Mesenchymal stem cell (in vitro differentiated cells and primary cell): ENCODE results near the gene FNDC3B.

Experiments
- DNase-seq: peaks from one replicate; pipeline ENCODE4 v3.0.0-alpha.2; 2013
- H2AFZ ChIP-seq: one replicate; pipeline ENCODE4 v1.6.1; 2013; ENCODE audit warnings: low read depth, mild to moderate bottlenecking, control low read depth, inconsistent platforms, low read length, moderate library complexity
- H2AK5ac ChIP-seq: 2 replicates; pipeline ENCODE4 v1.6.1; 2013; ENCODE audit warnings: low read length, moderate library complexity, mild to moderate bottlenecking, inconsistent platforms; ENCODE audit not compliant: severe bottlenecking
- H2BK120ac ChIP-seq: one replicate; pipeline ENCODE4 v1.6.1; 2013; ENCODE audit warnings: low read depth, mild to moderate bottlenecking, inconsistent platforms, low read length, moderate library complexity
- H2BK12ac ChIP-seq, 2 experiments: one replicate each; pipeline ENCODE4 v1.6.1; 2013; ENCODE audit warnings: inconsistent platforms in 2 of 2, low read length in 2 of 2, mild to moderate bottlenecking in 2 of 2, moderate library complexity in 2 of 2, control low read depth in 1 of 2
- H2BK15ac ChIP-seq: one replicate; pipeline ENCODE4 v1.6.1; 2013; ENCODE audit warnings: mild to moderate bottlenecking, low read depth, inconsistent platforms; ENCODE audit not compliant: poor library complexity, severe bottlenecking
- H2BK5ac ChIP-seq: 2 replicates; pipeline ENCODE4 v1.6.1; 2013; ENCODE audit warnings: low read depth, mild to moderate bottlenecking, low read length, control low read depth, inconsistent platforms; ENCODE audit not compliant: poor library complexity, severe bottlenecking
- H3K14ac ChIP-seq, 2 experiments: one replicate each; pipeline ENCODE4 v1.6.1; 2013; ENCODE audit warnings: inconsistent platforms in 2 of 2, low read length in 2 of 2, control low read depth in 1 of 2, mild to moderate bottlenecking in 1 of 2, moderate library complexity in 1 of 2
- H3K18ac ChIP-seq, 2 experiments: one replicate each; pipeline ENCODE4 v1.6.1; 2013; ENCODE audit warnings: inconsistent platforms in 2 of 2, low read length in 2 of 2, control low read depth in 1 of 2, low read depth in 1 of 2, mild to moderate bottlenecking in 1 of 2
- H3K23ac ChIP-seq, 2 experiments: one replicate each; pipeline ENCODE4 v1.6.1; 2013; ENCODE audit warnings: inconsistent platforms in 2 of 2, low read length in 2 of 2, mild to moderate bottlenecking in 2 of 2, moderate library complexity in 2 of 2, control low read depth in 1 of 2
- H3K27ac ChIP-seq: 2 replicates; pipeline ENCODE4 v1.5.1; 2013; ENCODE audit warnings: mild to moderate bottlenecking, moderate library complexity, low read length, control low read depth, inconsistent platforms; ENCODE audit not compliant: poor library complexity, severe bottlenecking
- H3K27me3 ChIP-seq, 2 experiments: 2 replicates each; pipeline versions ENCODE4 v1.6.1 to v1.7.0; 2013; ENCODE audit warnings: low read length in 2 of 2, mild to moderate bottlenecking in 2 of 2, moderate library complexity in 2 of 2, control low read depth in 1 of 2, inconsistent platforms in 1 of 2; ENCODE audit not compliant: control insufficient read depth in 1 of 2, insufficient read depth in 1 of 2
- H3K36me3 ChIP-seq, 2 experiments: 2 replicates each; pipeline versions ENCODE4 v1.6.1 to v1.7.0; 2013; ENCODE audit warnings: low read length in 2 of 2, control low read depth in 1 of 2, inconsistent platforms in 1 of 2, low read depth in 1 of 2, mild to moderate bottlenecking in 1 of 2; ENCODE audit not compliant: insufficient read depth in 2 of 2, control insufficient read depth in 1 of 2
- H3K4ac ChIP-seq, 2 experiments: one replicate each; pipeline ENCODE4 v1.6.1; 2013; ENCODE audit warnings: inconsistent platforms in 2 of 2, low read length in 2 of 2, mild to moderate bottlenecking in 2 of 2, moderate library complexity in 2 of 2, control low read depth in 1 of 2, low read depth in 1 of 2
- H3K4me1 ChIP-seq: 2 replicates; pipeline ENCODE4 v1.6.1; 2013; ENCODE audit warnings: low read depth, low read length, control low read depth; ENCODE audit not compliant: control insufficient read depth, insufficient read depth
- H3K4me2 ChIP-seq: 2 replicates; pipeline ENCODE4 v1.6.1; 2013; ENCODE audit warnings: low read length, mild to moderate bottlenecking, inconsistent platforms; ENCODE audit not compliant: poor library complexity, severe bottlenecking
- H3K4me3 ChIP-seq, 2 experiments: 2 replicates each; pipeline versions ENCODE4 v1.5.1 to v1.7.0; 2013; ENCODE audit warnings: low read length in 2 of 2, mild to moderate bottlenecking in 2 of 2, control low read depth in 1 of 2, low read depth in 1 of 2; ENCODE audit not compliant: insufficient read depth in 1 of 2
- H3K79me1 ChIP-seq: replicated peaks from 2 replicates; pipeline ENCODE4 v1.6.1; 2013; ENCODE audit warnings: mild to moderate bottlenecking, control low read depth, low read length, inconsistent platforms; ENCODE audit not compliant: poor library complexity, severe bottlenecking
- H3K9ac ChIP-seq: 2 replicates; pipeline ENCODE4 v1.7.0; 2013; ENCODE audit warnings: mild to moderate bottlenecking, low read length, moderate library complexity
- H3K9me3 ChIP-seq: 2 replicates; pipeline ENCODE4 v1.7.0; 2013; ENCODE audit warnings: mild to moderate bottlenecking, low read length; ENCODE audit not compliant: control insufficient read depth
- H4K8ac ChIP-seq: one replicate; pipeline ENCODE4 v1.6.1; 2013; ENCODE audit warnings: inconsistent platforms, mild to moderate bottlenecking, low read length, moderate library complexity
- H4K91ac ChIP-seq: one replicate; pipeline ENCODE4 v1.6.1; 2013; ENCODE audit warnings: mild to moderate bottlenecking, low read length, inconsistent platforms
- WGBS: methylation state at CpG from one replicate; pipeline ENCODE4 v1.1.7; 2013; ENCODE audit warnings: mixed read lengths; 5-methylcytosine and 5-hydroxymethylcytosine counted together

Gene FNDC3B

DNA sequence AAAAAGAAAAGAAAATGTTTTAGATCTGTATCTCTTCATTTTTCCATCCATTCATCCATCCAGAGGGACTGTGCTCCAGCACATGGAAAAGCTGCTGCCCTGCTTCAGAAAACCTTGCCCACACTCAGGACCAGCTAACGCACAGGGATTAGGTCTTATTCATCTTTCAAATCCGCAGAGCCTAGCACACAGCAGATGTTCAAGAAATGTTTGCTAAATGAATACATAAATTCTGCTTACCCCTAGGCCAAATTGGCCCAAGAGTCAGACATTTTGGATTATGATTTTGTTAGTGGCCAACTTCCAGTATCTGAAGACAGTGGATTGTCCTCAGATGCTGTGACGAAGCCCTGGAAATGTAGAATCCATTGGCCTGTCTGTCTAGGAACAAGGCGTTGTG, 337.5 kb downstream of the FNDC3B start:
- H3K36me3 ChIP-seq = peaks cover 35 to 89% of the 10 kb centered on the region in 2 experiments
- H2AFZ ChIP-seq = no peak overlapping the region
- 98% methylated on average over 4 of the region's 4 CpGs for WGBS
- no peaks in the 10 kb centered on the region for H3K27me3 ChIP-seq
- peaks cover 40% of the 10 kb centered on the region for H3K79me1 ChIP-seq
- DNase-seq = no peak
- H2BK5ac ChIP-seq = no peak overlapping the region
- H3K9ac ChIP-seq = no peak overlapping the region
- H3K4ac ChIP-seq = no peak overlapping the region
- H3K23ac ChIP-seq = no peak overlapping the region
- no peak overlapping the region for H2BK15ac ChIP-seq
- no peak overlapping the region for H2AK5ac ChIP-seq
- no peak overlapping the region for H3K27ac ChIP-seq
- H3K14ac ChIP-seq = no peak overlapping the region
- no peak overlapping the region for H3K4me2 ChIP-seq
- no peak overlapping the region for H3K4me3 ChIP-seq
- no peak overlapping the region for H4K8ac ChIP-seq
- H3K18ac ChIP-seq = no peak overlapping the region
- H4K91ac ChIP-seq = no peak overlapping the region
- H2BK120ac ChIP-seq = no peak overlapping the region
- H3K9me3 ChIP-seq = peaks cover 7% of the 10 kb centered on the region
- H3K4me1 ChIP-seq = peaks cover 5% of the 10 kb centered on the region
- H2BK12ac ChIP-seq = no peak overlapping the region

DNA sequence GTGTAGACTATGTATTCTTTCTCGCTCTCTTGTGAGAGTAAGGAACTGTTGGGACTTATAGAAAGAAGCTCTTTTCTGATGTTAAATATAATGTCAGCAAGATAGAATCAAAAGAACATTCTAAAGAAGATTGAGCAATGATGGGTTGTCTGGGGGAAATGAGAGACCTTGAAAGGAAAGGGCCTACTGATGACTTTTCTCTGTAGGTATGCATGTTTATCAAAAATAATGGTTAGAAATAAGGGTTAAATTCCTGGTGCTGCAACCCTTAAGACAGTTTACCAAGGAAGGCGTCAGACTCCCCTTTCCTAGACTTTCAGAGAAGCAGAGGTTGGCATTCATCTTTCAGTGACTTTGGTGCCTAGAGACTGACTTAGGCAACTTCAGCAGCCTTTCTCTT, 339.1 kb downstream of the FNDC3B start:
- no peaks in the 10 kb centered on the region for H3K27me3 ChIP-seq
- WGBS = 100% methylated on average over 1 of the region's 2 CpGs
- H3K27ac ChIP-seq = no peak overlapping the region
- H2AK5ac ChIP-seq = no peak overlapping the region
- peaks cover 7% of the 10 kb centered on the region for H3K9me3 ChIP-seq
- peaks cover 3% of the 10 kb centered on the region for H3K4me1 ChIP-seq
- H3K4ac ChIP-seq = no peak overlapping the region
- H3K23ac ChIP-seq = no peak overlapping the region
- H4K8ac ChIP-seq = no peak overlapping the region
- H2BK120ac ChIP-seq = no peak overlapping the region
- H3K36me3 ChIP-seq = peaks cover 22 to 80% of the 10 kb centered on the region in 2 experiments
- H2BK12ac ChIP-seq = no peak overlapping the region
- no peak overlapping the region for H4K91ac ChIP-seq
- H3K9ac ChIP-seq = no peak overlapping the region
- no peak overlapping the region for H2BK15ac ChIP-seq
- no peak overlapping the region for H3K4me2 ChIP-seq
- no peak overlapping the region for H3K14ac ChIP-seq
- no peak overlapping the region for H2BK5ac ChIP-seq
- no peak overlapping the region for H3K18ac ChIP-seq
- no peak for DNase-seq
- H3K79me1 ChIP-seq = peaks cover 31% of the 10 kb centered on the region
- H3K4me3 ChIP-seq = no peak overlapping the region
- no peak overlapping the region for H2AFZ ChIP-seq

DNA sequence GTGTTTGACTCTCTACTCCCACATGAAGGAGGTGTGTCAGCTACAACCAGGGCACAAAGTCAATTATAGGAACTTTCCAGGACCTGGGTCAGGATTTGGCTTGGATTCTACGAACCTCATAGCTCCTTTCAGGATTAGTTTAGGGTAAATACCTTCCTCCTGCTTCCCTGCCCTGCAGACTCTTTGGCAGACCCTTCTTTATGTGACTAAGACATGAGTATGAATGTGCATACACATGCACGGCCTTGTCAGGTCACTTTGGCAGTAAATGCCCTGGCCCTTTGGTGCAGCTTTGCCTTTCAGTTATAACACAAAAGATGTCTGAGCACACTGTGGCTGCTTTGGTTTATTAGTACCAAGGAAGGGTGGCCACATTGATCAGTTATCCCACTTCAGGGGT, 340.0 kb downstream of the FNDC3B start:
- H3K79me1 ChIP-seq = peaks cover 29% of the 10 kb centered on the region
- no peak overlapping the region for H2BK15ac ChIP-seq
- H3K36me3 ChIP-seq = peaks cover 19 to 82% of the 10 kb centered on the region in 2 experiments
- no peaks in the 10 kb centered on the region for H3K27me3 ChIP-seq
- no peak overlapping the region for H3K4me2 ChIP-seq
- H2AK5ac ChIP-seq = no peak overlapping the region
- no peak overlapping the region for H3K27ac ChIP-seq
- H3K18ac ChIP-seq = no peak overlapping the region
- no peak overlapping the region for H3K4ac ChIP-seq
- no peak overlapping the region for H3K14ac ChIP-seq
- H4K91ac ChIP-seq = no peak overlapping the region
- peaks cover 3% of the 10 kb centered on the region for H3K4me1 ChIP-seq
- H2BK120ac ChIP-seq = no peak overlapping the region
- H2AFZ ChIP-seq = no peak overlapping the region
- H2BK5ac ChIP-seq = no peak overlapping the region
- WGBS = 98% methylated on average over 2 of the region's 2 CpGs
- DNase-seq = no peak
- H3K9me3 ChIP-seq = peaks cover 7% of the 10 kb centered on the region
- no peak overlapping the region for H3K23ac ChIP-seq
- H4K8ac ChIP-seq = no peak overlapping the region
- no peak overlapping the region for H3K4me3 ChIP-seq
- H3K9ac ChIP-seq = no peak overlapping the region
- no peak overlapping the region for H2BK12ac ChIP-seq

DNA sequence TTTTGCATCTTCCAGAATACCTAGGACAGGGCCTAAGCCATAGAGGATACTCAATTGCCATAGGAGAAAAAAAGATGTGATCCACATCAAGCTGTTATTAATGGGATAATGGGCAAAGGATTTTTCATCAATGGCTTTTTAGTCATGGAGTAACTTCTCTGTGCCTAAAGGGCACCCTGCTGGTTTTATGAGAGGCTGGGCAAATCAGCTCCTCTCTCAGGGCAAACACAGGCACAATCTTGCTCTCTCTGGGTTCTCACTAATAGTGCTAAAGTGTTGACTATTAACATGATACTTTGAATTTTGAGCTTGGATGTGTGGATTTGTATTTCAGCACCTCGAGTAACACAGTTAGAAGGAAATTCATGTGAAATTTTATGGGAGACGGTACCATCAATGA, 341.3 kb downstream of the FNDC3B start:
- WGBS = 100% methylated on average over 2 of the region's 2 CpGs
- peaks cover 17 to 79% of the 10 kb centered on the region in 2 experiments for H3K36me3 ChIP-seq
- H3K4me2 ChIP-seq = no peak overlapping the region
- no peak overlapping the region for H4K91ac ChIP-seq
- no peak overlapping the region for H4K8ac ChIP-seq
- no peak overlapping the region for H2BK12ac ChIP-seq
- no peak overlapping the region for H3K4me3 ChIP-seq
- no peak overlapping the region for H3K14ac ChIP-seq
- peaks cover 23% of the 10 kb centered on the region for H3K79me1 ChIP-seq
- no peak overlapping the region for H3K18ac ChIP-seq
- H2AFZ ChIP-seq = no peak overlapping the region
- H3K4ac ChIP-seq = no peak overlapping the region
- H3K27me3 ChIP-seq = no peaks in the 10 kb centered on the region
- H2BK15ac ChIP-seq = no peak overlapping the region
- peaks cover 3% of the 10 kb centered on the region for H3K4me1 ChIP-seq
- H2AK5ac ChIP-seq = no peak overlapping the region
- no peak overlapping the region for H2BK5ac ChIP-seq
- H2BK120ac ChIP-seq = no peak overlapping the region
- no peak overlapping the region for H3K9ac ChIP-seq
- peaks cover 7% of the 10 kb centered on the region for H3K9me3 ChIP-seq
- no peak for DNase-seq
- H3K23ac ChIP-seq = no peak overlapping the region
- no peak overlapping the region for H3K27ac ChIP-seq
